ENCODE data around the gene MASP1.

- no peak for TF ChIP-seq CTCF (IDR thresholded peaks at IDR 0.05; ENCODE audit: low read length)
- no peak for TF ChIP-seq EZH2 (IDR thresholded peaks at IDR 0.05; ENCODE audit: borderline replicate concordance, low read length)
Measured at GRCh38 chr3:187197335-187197649, 94.2 kb downstream of the MASP1 start, which contains the start of gene RTP1.
